NCI-H2107 treated with DMSO at 0.1 percent for 48 hours (cell line): Measurements from ENCODE around the gene MOCS2.

Source experiments
- DNase-seq: peaks from one replicate; lab custom pipeline; 2025; ENCODE audit not compliant: unreplicated experiment; lab: John Stamatoyannopoulos, UW

MOCS2 gene

DNA sequence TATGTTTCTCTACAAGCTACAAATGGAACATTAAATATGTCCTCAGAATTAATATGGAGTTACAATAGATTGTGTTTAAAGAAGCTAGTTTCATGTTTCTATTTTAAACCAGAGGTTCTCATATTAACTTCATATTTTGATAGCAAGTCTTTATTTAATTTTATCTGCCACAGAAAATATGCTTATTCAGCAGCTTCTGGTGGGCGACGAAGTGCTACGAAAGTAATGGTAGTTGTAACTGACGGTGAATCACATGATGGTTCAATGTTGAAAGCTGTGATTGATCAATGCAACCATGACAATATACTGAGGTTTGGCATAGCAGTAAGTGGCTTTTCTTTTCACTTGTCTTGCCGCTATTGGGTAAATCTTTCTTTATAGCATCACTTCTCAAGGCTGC lies 54.2 kb downstream of the MOCS2 start:
- DNase-seq: no peak

DNA sequence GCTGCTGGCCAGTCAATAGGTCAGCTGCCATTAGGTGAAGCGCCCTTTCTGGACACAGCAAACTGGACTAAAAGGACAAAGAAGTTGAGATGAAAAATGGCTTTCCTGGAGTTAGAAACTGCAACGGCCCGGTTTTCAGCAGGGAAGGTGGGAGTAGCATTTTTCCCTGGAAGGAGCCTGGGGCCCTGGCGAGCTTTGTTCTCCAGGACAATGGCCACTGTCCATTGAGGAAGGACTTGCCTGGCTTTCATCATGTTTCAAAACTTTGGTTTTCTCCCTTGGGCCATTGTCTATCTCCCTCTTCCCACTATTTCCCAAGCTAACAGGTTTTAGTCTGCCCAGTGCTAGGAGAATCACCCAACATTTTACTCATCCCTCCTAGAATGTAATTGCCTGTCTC lies 56.2 kb downstream of the MOCS2 start:
- no peak for DNase-seq

DNA sequence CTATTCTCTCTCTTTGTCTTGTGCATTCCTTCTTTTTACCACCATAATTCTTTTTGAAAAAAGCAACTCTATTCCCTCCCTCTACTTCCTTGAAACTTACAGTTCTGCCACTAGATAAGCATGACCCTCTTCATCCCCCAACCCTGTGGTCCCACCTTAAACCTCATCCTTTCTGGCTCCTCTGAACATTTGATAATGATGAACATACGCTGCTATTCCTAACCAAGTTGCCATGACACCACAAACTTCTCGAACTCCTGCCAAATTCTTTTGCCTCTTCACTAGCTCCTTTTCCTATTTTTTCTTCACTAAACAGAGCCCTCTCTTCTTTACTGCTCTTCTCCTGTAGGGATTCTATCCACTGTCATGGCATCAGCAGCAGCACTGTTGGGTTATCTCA lies 57.1 kb downstream of the MOCS2 start:
- no peak for DNase-seq

DNA sequence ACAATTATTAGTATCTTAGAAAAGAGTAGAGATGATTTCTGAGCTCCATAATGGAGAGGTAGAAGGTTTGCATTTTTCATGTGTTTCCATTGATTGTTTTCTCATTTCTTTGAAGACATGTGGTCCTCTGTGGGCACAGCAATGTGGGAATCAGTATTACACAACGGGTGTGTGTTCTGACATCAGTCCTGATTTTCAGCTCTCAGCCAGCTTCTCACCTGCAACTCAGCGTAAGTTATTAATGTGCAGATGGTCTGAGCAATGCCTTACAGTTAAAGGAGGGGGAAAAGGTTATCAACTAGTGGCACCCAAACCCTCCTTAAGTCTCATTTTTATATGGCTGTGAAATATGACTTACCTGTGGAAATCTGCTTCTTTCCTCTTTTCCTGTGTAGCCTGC lies 61.3 kb downstream of the MOCS2 start:
- no peak for DNase-seq
